Smooth muscle cell (in vitro differentiated cells): ENCODE data around the gene TRIO. TPM values are rescaled to one million over a fixed set of nuclear protein-coding genes. Genes with fewer than 3 reads are reported as not detected.

Source experiments
- DNase-seq: peaks from one replicate; lab custom pipeline; 2025; ENCODE audit not compliant: unreplicated experiment; lab: John Stamatoyannopoulos, UW
- H2AFZ ChIP-seq: fragments of 200-600 bp; sonication (generic); 2 replicates; pipeline ENCODE4 v1.6.0; 2016; ENCODE audit warnings: antibody characterized with exemption, low read depth, mild to moderate bottlenecking
- H3F3A ChIP-seq: fragments of 200-600 bp; sonication (generic); 2 replicates; pipeline ENCODE4 v1.6.0; 2017; ENCODE audit warnings: antibody characterized with exemption, low read depth
- H3K27ac ChIP-seq: fragments of 200-600 bp; sonication (generic); 2 replicates; pipeline ENCODE4 v1.5.1; 2016; ENCODE audit warnings: low read depth, mild to moderate bottlenecking
- H3K27me3 ChIP-seq: fragments of 200-600 bp; sonication (generic); 2 replicates; pipeline ENCODE4 v1.6.1; 2016; ENCODE audit warnings: low read depth, mild to moderate bottlenecking
- H3K36me3 ChIP-seq: fragments of 200-600 bp; sonication (generic); 2 replicates; pipeline ENCODE4 v1.5.1; 2016; ENCODE audit warnings: low read depth
- H3K4me1 ChIP-seq: fragments of 200-600 bp; sonication (generic); 2 replicates; pipeline ENCODE4 v1.5.1; 2016; ENCODE audit warnings: low read depth
- H3K4me2 ChIP-seq: fragments of 200-600 bp; sonication (generic); 2 replicates; pipeline ENCODE4 v1.6.0; 2016; ENCODE audit warnings: mild to moderate bottlenecking
- H3K4me3 ChIP-seq: fragments of 200-600 bp; sonication (generic); 2 replicates; pipeline ENCODE4 v1.5.1; 2016; ENCODE audit warnings: mild to moderate bottlenecking
- H3K79me2 ChIP-seq: fragments of 200-600 bp; sonication (generic); 2 replicates; pipeline ENCODE4 v1.6.0; 2016; ENCODE audit warnings: low read depth, mild to moderate bottlenecking
- H3K9ac ChIP-seq: fragments of 200-600 bp; sonication (generic); 2 replicates; pipeline ENCODE4 v1.6.0; 2016; ENCODE audit warnings: low read depth
- H3K9me3 ChIP-seq: fragments of 200-600 bp; sonication (generic); replicated peaks from 2 replicates; pipeline ENCODE4 v1.5.1; 2016; ENCODE audit warnings: low read depth
- H4K20me1 ChIP-seq: fragments of 200-600 bp; sonication (generic); 2 replicates; pipeline ENCODE4 v1.6.0; 2016; ENCODE audit warnings: low read depth
- WGBS: methylation state at CpG from one replicate; pipeline ENCODE4 v1.1.7; 2016; ENCODE audit warnings: low lambda C conversion rate; 5-methylcytosine and 5-hydroxymethylcytosine counted together
- polyA plus RNA-seq: library from polyadenylated mRNA; unstranded; fragments of >200 nt; fragmentation: Nextera tagmentation; extraction: Ambion mirVana; gene quantifications from 2 replicates; pipeline ENCODE4 v1.2.1, GENCODE V29; 2016
- total RNA-seq: library from RNA; depleted of rRNA; stranded (reverse); fragments of >200 nt; gene quantifications from 2 replicates; pipeline ENCODE4 v1.2.3, GENCODE V29; 2014
- TF ChIP-seq, protein P1 (sequence below): fragments of 200-600 bp; sonication (generic); IDR thresholded peaks from 2 replicates; pipeline ENCODE4 v1.5.1; 2017; ENCODE audit warnings: borderline replicate concordance, mild to moderate bottlenecking, antibody characterized with exemption; ENCODE audit not compliant: insufficient read depth, poor library complexity, severe bottlenecking

The TRIO gene
- total and polyA plus RNA-seq, 2 experiments from 2014 or later = 10.2 to 118 TPM

GRCh38 chr5:14171046-14171445, 27.9 kb downstream of the TRIO start:
- 64% methylated on average over 4 of the region's 4 CpGs for WGBS
- Histone ChIP-seq H3K36me3 (no peaks in the 10 kb centered on the region), H3K4me3 (no peak overlapping the region), H3K9ac (no peak overlapping the region), H3K27ac (peak overlapping the region; percentile 67), H2AFZ (no peak overlapping the region), H3K4me2 (peak overlapping the region; percentile 74), H3F3A (peaks cover 3% of the 10 kb centered on the region), H3K9me3 (no peaks in the 10 kb centered on the region), H3K27me3 (no peaks in the 10 kb centered on the region), H4K20me1 (peaks cover 98% of the 10 kb centered on the region), H3K79me2 (peaks cover 100% of the 10 kb centered on the region), H3K4me1 (peaks cover 50% of the 10 kb centered on the region)
- TF ChIP-seq, protein P1, sequence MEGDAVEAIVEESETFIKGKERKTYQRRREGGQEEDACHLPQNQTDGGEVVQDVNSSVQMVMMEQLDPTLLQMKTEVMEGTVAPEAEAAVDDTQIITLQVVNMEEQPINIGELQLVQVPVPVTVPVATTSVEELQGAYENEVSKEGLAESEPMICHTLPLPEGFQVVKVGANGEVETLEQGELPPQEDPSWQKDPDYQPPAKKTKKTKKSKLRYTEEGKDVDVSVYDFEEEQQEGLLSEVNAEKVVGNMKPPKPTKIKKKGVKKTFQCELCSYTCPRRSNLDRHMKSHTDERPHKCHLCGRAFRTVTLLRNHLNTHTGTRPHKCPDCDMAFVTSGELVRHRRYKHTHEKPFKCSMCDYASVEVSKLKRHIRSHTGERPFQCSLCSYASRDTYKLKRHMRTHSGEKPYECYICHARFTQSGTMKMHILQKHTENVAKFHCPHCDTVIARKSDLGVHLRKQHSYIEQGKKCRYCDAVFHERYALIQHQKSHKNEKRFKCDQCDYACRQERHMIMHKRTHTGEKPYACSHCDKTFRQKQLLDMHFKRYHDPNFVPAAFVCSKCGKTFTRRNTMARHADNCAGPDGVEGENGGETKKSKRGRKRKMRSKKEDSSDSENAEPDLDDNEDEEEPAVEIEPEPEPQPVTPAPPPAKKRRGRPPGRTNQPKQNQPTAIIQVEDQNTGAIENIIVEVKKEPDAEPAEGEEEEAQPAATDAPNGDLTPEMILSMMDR = no peak
- no peak for DNase-seq

- no peak for DNase-seq
- Histone ChIP-seq H3K27ac (peak overlapping the region; percentile 67), H3K4me3 (no peak overlapping the region), H3F3A (peaks cover 3% of the 10 kb centered on the region), H3K4me2 (peak overlapping the region; percentile 74), H3K27me3 (no peaks in the 10 kb centered on the region), H3K4me1 (peaks cover 50% of the 10 kb centered on the region), H4K20me1 (peaks cover 97% of the 10 kb centered on the region), H3K9me3 (no peaks in the 10 kb centered on the region), H2AFZ (no peak overlapping the region), H3K36me3 (no peaks in the 10 kb centered on the region), H3K9ac (no peak overlapping the region), H3K79me2 (peaks cover 100% of the 10 kb centered on the region)
- TF ChIP-seq, protein P1 = no peak
- 27% methylated on average over 3 of the region's 3 CpGs for WGBS
These were observed 28.5 kb downstream of the TRIO start for GRCh38 chr5:14171621-14172020.

DNA sequence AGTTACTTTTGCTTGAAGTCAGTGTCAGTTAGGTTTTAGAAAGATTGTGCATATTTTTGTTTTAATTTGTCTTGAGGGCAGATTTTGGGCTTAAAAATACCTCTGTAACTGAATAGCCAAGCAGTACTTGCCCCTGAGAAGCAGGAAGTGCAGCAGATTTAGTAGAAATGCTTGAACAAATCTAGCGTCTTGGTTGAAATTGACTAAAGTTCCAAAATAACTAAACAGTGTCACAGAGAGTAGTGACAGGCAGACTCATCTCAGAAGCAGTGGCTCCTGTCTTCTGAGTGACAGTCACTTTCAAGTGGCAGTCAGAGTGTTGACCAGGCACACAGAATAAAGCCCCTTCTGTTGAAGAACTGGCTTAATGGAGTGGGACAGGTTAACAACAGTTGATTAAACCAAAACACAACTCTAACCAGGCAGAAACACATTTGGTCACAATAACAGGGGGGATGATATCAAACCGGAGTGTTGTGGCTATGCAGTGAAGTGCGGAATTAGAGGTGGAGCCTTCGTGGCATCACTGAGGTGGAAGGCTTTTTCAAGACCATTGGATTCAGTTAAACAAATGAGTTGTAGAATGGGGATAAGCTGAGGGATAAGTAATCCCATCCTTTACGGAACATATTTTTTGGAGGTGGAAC, 29.1 kb downstream of the TRIO start:
- Histone ChIP-seq H3K36me3 (no peaks in the 10 kb centered on the region), H3K27me3 (no peaks in the 10 kb centered on the region), H3K79me2 (peaks cover 100% of the 10 kb centered on the region), H2AFZ (no peak overlapping the region), H3K9me3 (no peaks in the 10 kb centered on the region), H4K20me1 (peaks cover 97% of the 10 kb centered on the region), H3K4me2 (peak overlapping the region; percentile 74), H3K4me3 (no peak overlapping the region), H3F3A (peaks cover 3% of the 10 kb centered on the region), H3K4me1 (peaks cover 50% of the 10 kb centered on the region), H3K27ac (peak overlapping the region; percentile 67), H3K9ac (no peak overlapping the region)
- TF ChIP-seq, protein P1 = no peak
- no peak for DNase-seq
- 84% methylated on average over 5 of the region's 5 CpGs for WGBS
